Body of pancreas (tissue), 4 donors: ENCODE results near the gene DNAJC5G.

Experiments
- POLR2A ChIP-seq, 3 donors: fragments of 450-650 bp; IDR thresholded peaks; one replicate each; pipeline ENCODE4 v1.6.1; 2016; ENCODE audit warnings: antibody characterized with exemption in 3 of 3, mild to moderate bottlenecking in 2 of 3
- TF ChIP-seq, protein P1 (sequence below), 7 experiments: fragments of 450-650 bp in 4 of 7; fragments of 200-600 bp in 3 of 7; sonication (generic) in 3 of 7; IDR thresholded peaks; one replicate each; pipeline ENCODE4 v1.5.1; 2016 to 2019; ENCODE audit warnings: antibody characterized with exemption in 7 of 7

DNA sequence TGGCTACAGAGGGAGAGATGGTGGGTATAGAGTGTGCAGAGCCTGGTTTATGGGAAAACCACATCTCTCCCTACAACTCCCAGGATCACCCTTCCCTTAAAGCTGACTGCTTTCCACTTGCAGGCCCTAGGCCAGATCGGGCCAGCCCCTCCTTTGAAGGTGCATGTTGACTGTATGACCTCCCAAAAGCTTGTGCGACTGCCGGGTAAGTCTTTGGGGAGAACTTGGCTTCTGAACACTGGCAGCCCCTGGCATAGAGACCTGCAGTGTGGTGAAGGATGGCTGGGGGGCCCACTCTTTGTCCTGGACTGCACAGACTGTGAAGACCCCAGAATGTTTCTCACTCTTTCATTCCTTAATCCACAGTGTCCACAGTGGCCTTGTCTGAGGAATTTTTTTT is 38.6 kb upstream of the DNAJC5G start:
- TF ChIP-seq, protein P1, sequence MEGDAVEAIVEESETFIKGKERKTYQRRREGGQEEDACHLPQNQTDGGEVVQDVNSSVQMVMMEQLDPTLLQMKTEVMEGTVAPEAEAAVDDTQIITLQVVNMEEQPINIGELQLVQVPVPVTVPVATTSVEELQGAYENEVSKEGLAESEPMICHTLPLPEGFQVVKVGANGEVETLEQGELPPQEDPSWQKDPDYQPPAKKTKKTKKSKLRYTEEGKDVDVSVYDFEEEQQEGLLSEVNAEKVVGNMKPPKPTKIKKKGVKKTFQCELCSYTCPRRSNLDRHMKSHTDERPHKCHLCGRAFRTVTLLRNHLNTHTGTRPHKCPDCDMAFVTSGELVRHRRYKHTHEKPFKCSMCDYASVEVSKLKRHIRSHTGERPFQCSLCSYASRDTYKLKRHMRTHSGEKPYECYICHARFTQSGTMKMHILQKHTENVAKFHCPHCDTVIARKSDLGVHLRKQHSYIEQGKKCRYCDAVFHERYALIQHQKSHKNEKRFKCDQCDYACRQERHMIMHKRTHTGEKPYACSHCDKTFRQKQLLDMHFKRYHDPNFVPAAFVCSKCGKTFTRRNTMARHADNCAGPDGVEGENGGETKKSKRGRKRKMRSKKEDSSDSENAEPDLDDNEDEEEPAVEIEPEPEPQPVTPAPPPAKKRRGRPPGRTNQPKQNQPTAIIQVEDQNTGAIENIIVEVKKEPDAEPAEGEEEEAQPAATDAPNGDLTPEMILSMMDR (IDR thresholded peaks at IDR 0.05): no peak
- no peak for TF ChIP-seq POLR2A (IDR thresholded peaks at IDR 0.05)
